Nephron progenitor cell (in vitro differentiated cells): ENCODE results near the gene KIAA1217.

Experiments
- DNase-seq: peaks from one replicate; pipeline ENCODE4 v3.0.0; 2021
- H3K27ac Mint-ChIP-seq: 2 replicates; pipeline ENCODE4 v1.8.0; 2021; ENCODE audit warnings: mild to moderate bottlenecking, moderate library complexity, mixed read lengths
- H3K27me3 Mint-ChIP-seq: 2 replicates; pipeline ENCODE4 v1.8.0; 2021; ENCODE audit warnings: mild to moderate bottlenecking, low read depth, mixed read lengths; ENCODE audit not compliant: poor library complexity
- H3K36me3 Mint-ChIP-seq: 2 replicates; pipeline ENCODE4 v1.8.0; 2021; ENCODE audit warnings: low read depth, mixed read lengths
- H3K4me1 Mint-ChIP-seq: 2 replicates; pipeline ENCODE4 v1.8.0; 2021; ENCODE audit warnings: mixed read lengths
- H3K4me3 Mint-ChIP-seq: 2 replicates; pipeline ENCODE4 v1.8.0; 2021; ENCODE audit warnings: mild to moderate bottlenecking, moderate library complexity, mixed read lengths
- H3K9me3 Mint-ChIP-seq: 2 replicates; pipeline ENCODE4 v1.8.0; 2021; ENCODE audit warnings: mild to moderate bottlenecking, moderate library complexity, mixed read lengths
- TF ChIP-seq, protein P1 (sequence below): fragments of 200-600 bp; sonication (generic); IDR thresholded peaks from 2 replicates; pipeline ENCODE4 v1.5.0; 2021; ENCODE audit warnings: antibody characterized with exemption

The KIAA1217 gene

DNA sequence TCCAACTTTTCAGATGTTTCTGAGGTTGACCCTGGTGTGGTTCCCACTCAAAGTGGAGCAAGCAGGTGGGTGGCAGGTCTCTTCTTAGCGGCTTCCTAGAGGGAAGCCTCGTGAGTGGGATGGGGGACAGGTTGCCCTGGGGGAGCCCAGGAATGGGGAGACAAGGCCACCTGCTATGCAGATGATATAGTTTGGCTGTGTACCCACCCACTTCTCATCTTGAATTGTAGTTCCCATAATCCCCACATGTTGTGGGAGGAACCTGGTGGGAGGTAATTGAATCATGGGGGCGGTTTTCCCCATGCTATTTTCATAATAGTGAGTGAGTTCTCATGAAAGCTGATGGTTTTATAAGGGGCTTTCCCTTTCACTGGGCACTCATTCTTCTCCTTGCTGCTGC, 68.3 kb downstream of the KIAA1217 start:
- Mint-ChIP-seq H3K27me3 (peaks cover 4% of the 10 kb centered on the region), H3K4me1 (no peaks in the 10 kb centered on the region), H3K4me3 (no peak overlapping the region), H3K9me3 (peaks cover 15% of the 10 kb centered on the region), H3K27ac (peak overlapping the region; percentile 62), H3K36me3 (peaks cover 52% of the 10 kb centered on the region)
- TF ChIP-seq, protein P1, sequence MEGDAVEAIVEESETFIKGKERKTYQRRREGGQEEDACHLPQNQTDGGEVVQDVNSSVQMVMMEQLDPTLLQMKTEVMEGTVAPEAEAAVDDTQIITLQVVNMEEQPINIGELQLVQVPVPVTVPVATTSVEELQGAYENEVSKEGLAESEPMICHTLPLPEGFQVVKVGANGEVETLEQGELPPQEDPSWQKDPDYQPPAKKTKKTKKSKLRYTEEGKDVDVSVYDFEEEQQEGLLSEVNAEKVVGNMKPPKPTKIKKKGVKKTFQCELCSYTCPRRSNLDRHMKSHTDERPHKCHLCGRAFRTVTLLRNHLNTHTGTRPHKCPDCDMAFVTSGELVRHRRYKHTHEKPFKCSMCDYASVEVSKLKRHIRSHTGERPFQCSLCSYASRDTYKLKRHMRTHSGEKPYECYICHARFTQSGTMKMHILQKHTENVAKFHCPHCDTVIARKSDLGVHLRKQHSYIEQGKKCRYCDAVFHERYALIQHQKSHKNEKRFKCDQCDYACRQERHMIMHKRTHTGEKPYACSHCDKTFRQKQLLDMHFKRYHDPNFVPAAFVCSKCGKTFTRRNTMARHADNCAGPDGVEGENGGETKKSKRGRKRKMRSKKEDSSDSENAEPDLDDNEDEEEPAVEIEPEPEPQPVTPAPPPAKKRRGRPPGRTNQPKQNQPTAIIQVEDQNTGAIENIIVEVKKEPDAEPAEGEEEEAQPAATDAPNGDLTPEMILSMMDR = no peak
- DNase-seq = no peak

DNA sequence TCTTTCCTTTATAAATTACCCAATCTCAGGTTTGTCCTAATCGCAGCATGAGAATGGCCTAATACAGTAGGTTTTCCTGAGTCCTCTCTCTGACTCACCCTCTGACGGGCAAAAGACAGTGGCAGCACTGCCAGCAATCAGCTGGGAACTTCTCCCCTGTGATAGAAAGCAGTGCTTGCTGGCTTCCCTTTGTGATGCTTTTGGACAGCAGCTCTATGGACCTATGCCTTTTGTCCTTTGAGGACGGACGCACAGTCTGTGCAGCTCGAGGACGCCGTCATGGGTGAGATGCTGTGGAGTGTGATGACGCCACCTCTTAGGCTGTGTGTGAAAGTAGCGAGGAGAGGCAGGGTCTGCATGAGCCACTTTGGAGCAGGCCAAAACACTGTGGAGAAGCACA, 68.8 kb downstream of the KIAA1217 start:
- TF ChIP-seq, protein P1 = no peak
- Mint-ChIP-seq H3K4me3 (no peak overlapping the region), H3K27me3 (peaks cover 4% of the 10 kb centered on the region), H3K4me1 (no peaks in the 10 kb centered on the region), H3K27ac (no peak overlapping the region), H3K9me3 (peaks cover 20% of the 10 kb centered on the region), H3K36me3 (peaks cover 57% of the 10 kb centered on the region)
- DNase-seq = no peak

DNA sequence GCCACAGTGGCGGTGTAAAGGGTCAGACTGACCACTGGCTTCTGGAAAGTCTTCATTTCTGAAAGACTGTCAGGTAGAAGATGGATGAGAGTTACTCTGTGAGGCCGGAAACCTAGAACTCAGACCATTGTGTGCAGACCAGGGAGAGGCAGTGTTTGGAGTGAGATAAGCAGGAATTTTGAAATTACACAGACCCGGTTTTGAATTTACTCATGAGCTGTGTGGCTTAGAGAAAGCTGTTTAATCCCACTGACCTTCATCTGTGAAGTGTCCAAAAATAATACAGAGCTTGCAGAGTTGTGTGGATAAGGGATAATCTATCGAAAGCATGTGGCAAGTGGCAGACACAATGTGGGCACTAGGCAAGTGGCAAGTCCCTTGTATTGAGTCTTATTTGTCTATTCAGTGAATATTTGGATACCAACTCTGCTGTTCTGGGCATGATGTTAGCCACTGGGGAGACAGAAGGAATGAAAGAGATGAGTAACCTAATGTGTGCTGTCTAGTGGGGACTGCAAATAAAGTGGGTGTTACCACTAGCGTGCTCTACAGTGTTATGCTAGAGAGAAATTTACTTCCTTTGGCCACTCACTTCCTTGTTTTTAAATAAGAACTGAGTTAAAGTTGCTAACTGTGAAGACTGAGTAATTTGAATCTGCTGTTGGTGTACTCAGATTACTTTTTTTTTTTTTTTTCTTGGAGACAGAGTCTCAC, 69.4 kb downstream of the KIAA1217 start:
- peaks cover 57% of the 10 kb centered on the region for H3K36me3 Mint-ChIP-seq
- no peaks in the 10 kb centered on the region for H3K4me1 Mint-ChIP-seq
- TF ChIP-seq, protein P1 = no peak
- no peak for DNase-seq
- no peak overlapping the region for H3K4me3 Mint-ChIP-seq
- H3K27me3 Mint-ChIP-seq = peaks cover 4% of the 10 kb centered on the region
- peaks cover 25% of the 10 kb centered on the region for H3K9me3 Mint-ChIP-seq
- H3K27ac Mint-ChIP-seq = no peak overlapping the region

DNA sequence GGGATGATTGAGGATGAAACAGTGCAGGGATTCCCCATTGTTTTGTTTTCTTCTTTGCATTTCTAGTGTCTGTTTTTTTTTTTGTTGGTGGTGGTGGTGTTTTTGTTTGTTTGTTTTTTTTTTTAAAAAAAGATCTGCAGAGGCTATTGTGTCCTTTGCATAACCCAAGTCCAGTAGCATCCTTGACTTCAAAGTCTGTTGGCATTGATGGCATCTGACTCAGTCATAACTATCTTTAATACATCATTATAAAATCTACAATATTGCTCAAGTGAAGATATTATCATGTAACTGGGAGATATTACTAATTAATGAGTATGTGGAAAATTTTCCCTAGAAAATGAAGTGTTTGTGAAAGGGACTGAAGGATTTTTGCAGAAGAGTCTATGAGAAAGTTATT, 70.2 kb downstream of the KIAA1217 start:
- Mint-ChIP-seq H3K4me1 (no peaks in the 10 kb centered on the region), H3K27ac (no peak overlapping the region), H3K4me3 (no peak overlapping the region), H3K27me3 (peaks cover 4% of the 10 kb centered on the region), H3K36me3 (peaks cover 65% of the 10 kb centered on the region), H3K9me3 (peaks cover 30% of the 10 kb centered on the region)
- DNase-seq = no peak
- TF ChIP-seq, protein P1 = no peak

DNA sequence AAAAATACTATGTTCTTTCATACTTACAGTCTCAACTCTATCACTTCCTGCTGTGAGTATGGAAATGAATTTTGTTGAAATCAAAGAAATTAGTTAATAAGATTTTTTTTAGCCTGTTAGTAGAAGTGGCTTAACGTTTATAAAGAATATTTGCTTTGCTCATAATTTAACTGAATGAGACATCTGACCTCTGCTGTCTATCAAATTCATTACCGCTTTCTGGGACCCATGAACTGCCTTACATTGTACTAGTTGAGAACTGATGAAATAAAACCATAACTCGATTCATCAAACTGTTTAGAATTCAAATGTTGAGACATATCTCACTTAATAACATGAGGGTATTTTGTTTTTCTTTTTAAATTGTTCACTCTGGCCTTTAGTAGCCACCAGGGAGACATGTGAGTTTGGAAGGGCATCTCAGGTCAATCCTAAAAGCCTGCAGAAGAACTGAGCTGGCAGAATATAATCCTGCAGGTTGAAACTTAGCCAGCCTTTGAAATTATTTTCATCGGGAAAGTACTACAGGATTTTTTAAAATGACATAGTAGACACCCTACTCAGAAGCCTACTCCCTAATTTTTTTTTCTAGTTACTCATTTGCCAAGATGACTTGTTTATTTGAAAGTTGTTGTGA, 78.7 kb downstream of the KIAA1217 start:
- TF ChIP-seq, protein P1 = no peak
- peaks cover 3% of the 10 kb centered on the region for H3K27me3 Mint-ChIP-seq
- H3K9me3 Mint-ChIP-seq = peaks cover 45% of the 10 kb centered on the region
- no peak for DNase-seq
- H3K4me3 Mint-ChIP-seq = no peak overlapping the region
- H3K36me3 Mint-ChIP-seq = peaks cover 82% of the 10 kb centered on the region
- peaks cover 5% of the 10 kb centered on the region for H3K4me1 Mint-ChIP-seq
- no peak overlapping the region for H3K27ac Mint-ChIP-seq

DNA sequence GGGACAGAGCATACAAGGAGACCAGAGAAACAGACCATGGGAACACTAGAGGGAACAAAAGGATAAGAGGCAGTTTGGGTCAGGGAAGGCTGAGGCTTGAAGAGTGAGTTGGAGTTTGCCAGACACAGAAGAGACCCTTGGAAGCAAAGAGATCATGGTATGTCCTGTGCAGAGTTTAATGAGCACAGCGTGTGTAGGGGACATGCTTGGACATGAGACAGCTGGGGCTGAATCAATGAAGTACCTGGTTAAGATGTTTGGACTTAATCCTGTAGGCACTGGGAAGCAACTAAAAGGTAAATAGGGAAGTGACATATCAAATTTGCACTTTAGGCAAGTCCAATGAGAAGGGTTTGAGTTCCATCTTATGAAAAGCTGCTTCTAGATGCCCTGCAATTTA, 79.6 kb downstream of the KIAA1217 start:
- H3K27me3 Mint-ChIP-seq = peaks cover 3% of the 10 kb centered on the region
- peak overlapping the region; percentile 26 for H3K27ac Mint-ChIP-seq
- peaks cover 82% of the 10 kb centered on the region for H3K36me3 Mint-ChIP-seq
- H3K4me1 Mint-ChIP-seq = peaks cover 5% of the 10 kb centered on the region
- TF ChIP-seq, protein P1 = no peak
- no peak overlapping the region for H3K4me3 Mint-ChIP-seq
- peaks cover 38% of the 10 kb centered on the region for H3K9me3 Mint-ChIP-seq
- no peak for DNase-seq
